CD4-positive, CD25-positive, alpha-beta regulatory T cell (primary cell): ENCODE measurements around the gene NEK5. TPM values are rescaled to one million over a fixed set of nuclear protein-coding genes. Genes with fewer than 3 reads are reported as not detected.

Experiments
- ATAC-seq, 2 donors: fragments of 150-1000 bp; cut with Tn5 transposase; one replicate each; pipeline ENCODE4 v1.10.0; 2021; ENCODE audit warnings: low read depth in 2 of 2, moderate number of reproducible peaks in 2 of 2, moderate library complexity in 1 of 2
- DNase-seq, 3 donors: peaks; one replicate each; pipeline versions ENCODE4 v3.0.0 to v3.0.0-alpha.2; 2012 to 2022; ENCODE audit warnings: mixed read lengths in 1 of 3
- H3K27ac ChIP-seq: one replicate; pipeline ENCODE4 v1.7.0; 2013; ENCODE audit warnings: mild to moderate bottlenecking, low read length; ENCODE audit not compliant: insufficient read depth, poor library complexity, severe bottlenecking
- H3K27me3 ChIP-seq: one replicate; pipeline ENCODE4 v1.7.0; 2013; ENCODE audit warnings: low read length; ENCODE audit not compliant: control insufficient read depth, insufficient read depth
- H3K36me3 ChIP-seq: one replicate; pipeline ENCODE4 v1.7.0; 2013; ENCODE audit warnings: mild to moderate bottlenecking, low read length, moderate library complexity; ENCODE audit not compliant: control insufficient read depth, insufficient read depth
- H3K4me1 ChIP-seq: 2 replicates; pipeline ENCODE4 v1.7.0; 2013; ENCODE audit warnings: mild to moderate bottlenecking, low read length; ENCODE audit not compliant: insufficient read depth, control insufficient read depth, poor library complexity, severe bottlenecking
- H3K4me3 ChIP-seq: one replicate; pipeline ENCODE4 v1.7.0; 2013; ENCODE audit warnings: low read depth, mild to moderate bottlenecking, low read length, moderate library complexity
- H3K9me3 ChIP-seq, 2 experiments: 1 replicate in 1 of 2; 2 replicates in 1 of 2; pipeline ENCODE4 v1.7.0; 2013; ENCODE audit warnings: low read length in 2 of 2, mild to moderate bottlenecking in 1 of 2, moderate library complexity in 1 of 2; ENCODE audit not compliant: control insufficient read depth in 2 of 2
- H3K27ac Mint-ChIP-seq, 3 donors: one replicate each; pipeline ENCODE4 v1.8.0; 2020 to 2022; ENCODE audit warnings: mild to moderate bottlenecking in 3 of 3, mixed read lengths in 3 of 3, moderate library complexity in 2 of 3
- H3K27me3 Mint-ChIP-seq: one replicate; pipeline ENCODE4 v1.8.0; 2022; ENCODE audit warnings: mild to moderate bottlenecking, mixed read lengths
- H3K36me3 Mint-ChIP-seq: one replicate; pipeline ENCODE4 v1.8.0; 2020; ENCODE audit warnings: mixed read lengths
- H3K4me1 Mint-ChIP-seq, 4 donors: one replicate each; pipeline ENCODE4 v1.8.0; 2020 to 2022; ENCODE audit warnings: mixed read lengths in 4 of 4, mild to moderate bottlenecking in 1 of 4
- H3K4me3 Mint-ChIP-seq, 4 donors: one replicate each; pipeline ENCODE4 v1.8.0; 2020 to 2022; ENCODE audit warnings: mild to moderate bottlenecking in 4 of 4, mixed read lengths in 4 of 4, moderate library complexity in 3 of 4
- H3K9me3 Mint-ChIP-seq, 7 donors: one replicate each; pipeline ENCODE4 v1.8.0; 2020 to 2022; ENCODE audit warnings: mixed read lengths in 7 of 7, mild to moderate bottlenecking in 3 of 7, moderate library complexity in 2 of 7
- polyA plus RNA-seq, 4 donors: library from polyadenylated mRNA; unstranded; fragments of 300-500 nt; fragmentation: Illumina TruSeq; gene quantifications; one replicate each; pipeline ENCODE4 v1.2.3, GENCODE V29; 2021
- total RNA-seq: library from RNA; stranded (reverse); gene quantifications from one replicate; pipeline ENCODE4 v1.2.3, GENCODE V29; 2022

NEK5 gene
- total and polyA plus RNA-seq, 5 donors from 2014 or later = 0.06 to 0.07 TPM; not detected in 3

GRCh38 chr13:52025475-52026245, 103.2 kb downstream of the NEK5 start:
- Mint-ChIP-seq H3K9me3 (peaks cover 0 to 8% (median 5%) of the 10 kb centered on the region in 7 donors), H3K36me3 (peaks cover 84% of the 10 kb centered on the region), H3K27ac (peak overlapping the region in 1 of 3 donors; percentile 1), H3K4me3 (no peak overlapping the region), H3K27me3 (no peaks in the 10 kb centered on the region), H3K4me1 (peaks cover 13 to 42% (median 34%) of the 10 kb centered on the region in 4 donors)
- Histone ChIP-seq H3K9me3 (no peaks in the 10 kb centered on the region), H3K4me1 (no peaks in the 10 kb centered on the region), H3K36me3 (peaks cover 69% of the 10 kb centered on the region), H3K4me3 (no peak overlapping the region), H3K27me3 (no peaks in the 10 kb centered on the region), H3K27ac (no peak overlapping the region)
- no peak for DNase-seq
- ATAC-seq = no peak

GRCh38 chr13:52024481-52024880, 104.4 kb downstream of the NEK5 start, which contains the start of gene UTP14C:
Gene UTP14C (plus strand): TSS chr13:52024691. CDS start chr13:52028805, 4,114 bp downstream.
- peaks cover 0 to 6% (median 4%) of the 10 kb centered on the region in 7 donors for H3K9me3 Mint-ChIP-seq
- no peak within 1 kb of the TSS for H3K4me3 Mint-ChIP-seq
- Histone ChIP-seq H3K27me3 (no peaks in the 10 kb centered on the region), H3K4me1 (no peaks in the 10 kb centered on the region), H3K27ac (no peak within 1 kb of the TSS), H3K4me3 (no peak within 1 kb of the TSS), H3K9me3 (no peaks in the 10 kb centered on the region), H3K36me3 (peaks cover 78% of the 10 kb centered on the region)
- H3K27ac Mint-ChIP-seq = no peak within 1 kb of the TSS
- H3K36me3 Mint-ChIP-seq = peaks cover 85% of the 10 kb centered on the region
- DNase-seq (no peak), ATAC-seq (no peak)
- no peaks in the 10 kb centered on the region for H3K27me3 Mint-ChIP-seq
- peaks cover 13 to 40% (median 35%) of the 10 kb centered on the region in 4 donors for H3K4me1 Mint-ChIP-seq

- H3K4me1 Mint-ChIP-seq = peaks cover 16 to 47% (median 44%) of the 10 kb centered on the region in 4 donors
- H3K4me3 ChIP-seq = no peak overlapping the region
- H3K27me3 Mint-ChIP-seq = no peaks in the 10 kb centered on the region
- no peaks in the 10 kb centered on the region for H3K4me1 ChIP-seq
- H3K27ac ChIP-seq = no peak overlapping the region
- peaks cover 0 to 6% (median 4%) of the 10 kb centered on the region in 7 donors for H3K9me3 Mint-ChIP-seq
- no peak overlapping the region for H3K4me3 Mint-ChIP-seq
- no peaks in the 10 kb centered on the region for H3K27me3 ChIP-seq
- H3K36me3 Mint-ChIP-seq = peaks cover 83% of the 10 kb centered on the region
- no peaks in the 10 kb centered on the region for H3K9me3 ChIP-seq
- peaks cover 74% of the 10 kb centered on the region for H3K36me3 ChIP-seq
- no peak for DNase-seq
- ATAC-seq = no peak
- H3K27ac Mint-ChIP-seq = no peak overlapping the region
These were observed 106.5 kb downstream of the NEK5 start for GRCh38 chr13:52022356-52022755.

GRCh38 chr13:52020191-52020590, 108.7 kb downstream of the NEK5 start:
- DNase-seq = no peak
- H3K36me3 ChIP-seq = peaks cover 66% of the 10 kb centered on the region
- no peak for ATAC-seq
- Mint-ChIP-seq H3K9me3 (peaks cover 0 to 2% (median 0%) of the 10 kb centered on the region in 7 donors), H3K27ac (no peak overlapping the region), H3K36me3 (peaks cover 76% of the 10 kb centered on the region), H3K4me1 (peaks cover 23 to 51% (median 40%) of the 10 kb centered on the region in 4 donors), H3K27me3 (no peaks in the 10 kb centered on the region), H3K4me3 (no peak overlapping the region)
- H3K4me1 ChIP-seq = no peaks in the 10 kb centered on the region
- no peak overlapping the region for H3K4me3 ChIP-seq
- no peaks in the 10 kb centered on the region for H3K9me3 ChIP-seq
- no peaks in the 10 kb centered on the region for H3K27me3 ChIP-seq
- H3K27ac ChIP-seq = no peak overlapping the region

GRCh38 chr13:52016296-52016695, 112.6 kb downstream of the NEK5 start:
- peaks cover 51% of the 10 kb centered on the region for H3K36me3 Mint-ChIP-seq
- H3K4me1 Mint-ChIP-seq = peaks cover 28 to 56% (median 43%) of the 10 kb centered on the region in 4 donors
- no peak overlapping the region for H3K27ac ChIP-seq
- peaks cover 0 to 2% (median 0%) of the 10 kb centered on the region in 7 donors for H3K9me3 Mint-ChIP-seq
- H3K4me3 Mint-ChIP-seq = no peak overlapping the region
- no peaks in the 10 kb centered on the region for H3K9me3 ChIP-seq
- no peak overlapping the region for H3K27ac Mint-ChIP-seq
- no peak overlapping the region for H3K4me3 ChIP-seq
- H3K27me3 Mint-ChIP-seq = no peaks in the 10 kb centered on the region
- no peak for ATAC-seq
- no peaks in the 10 kb centered on the region for H3K27me3 ChIP-seq
- no peak for DNase-seq
- peaks cover 32% of the 10 kb centered on the region for H3K36me3 ChIP-seq
- peaks cover 23% of the 10 kb centered on the region for H3K4me1 ChIP-seq

- H3K9me3 Mint-ChIP-seq = peaks cover 0 to 1% (median 0%) of the 10 kb centered on the region in 7 donors
- peaks cover 25% of the 10 kb centered on the region for H3K27me3 ChIP-seq
- peaks cover 18 to 46% (median 28%) of the 10 kb centered on the region in 4 donors for H3K4me1 Mint-ChIP-seq
- H3K4me3 ChIP-seq = peak overlapping the region; percentile 100
- H3K4me1 ChIP-seq = peaks cover 30% of the 10 kb centered on the region
- peak overlapping the region; percentile 63 for H3K27ac ChIP-seq
- no peak for DNase-seq
- peaks cover 16% of the 10 kb centered on the region for H3K36me3 Mint-ChIP-seq
- ATAC-seq = no peak
- H3K27ac Mint-ChIP-seq = peak overlapping the region; percentile 90 to 94 (median 93)
- H3K36me3 ChIP-seq = peaks cover 4% of the 10 kb centered on the region
- no peaks in the 10 kb centered on the region for H3K9me3 ChIP-seq
- peak overlapping the region; percentile 92 to 99 (median 96) for H3K4me3 Mint-ChIP-seq
- peaks cover 35% of the 10 kb centered on the region for H3K27me3 Mint-ChIP-seq
These were observed 116.4 kb downstream of the NEK5 start for GRCh38 chr13:52012512-52012836.

GRCh38 chr13:52011632-52012511, 117.0 kb downstream of the NEK5 start, which contains the start of gene ALG11:
Gene ALG11 (plus strand): TSS chr13:52012398. CDS start chr13:52012419, 21 bp downstream.
- Histone ChIP-seq H3K9me3 (no peaks in the 10 kb centered on the region), H3K36me3 (peaks cover 2% of the 10 kb centered on the region), H3K4me1 (peaks cover 30% of the 10 kb centered on the region), H3K4me3 (peak within 1 kb of the TSS; percentile 100), H3K27me3 (peaks cover 26% of the 10 kb centered on the region), H3K27ac (peak within 1 kb of the TSS; percentile 63)
- peaks cover 11% of the 10 kb centered on the region for H3K36me3 Mint-ChIP-seq
- peaks cover 0 to 4% (median 0%) of the 10 kb centered on the region in 7 donors for H3K9me3 Mint-ChIP-seq
- DNase-seq (peak; percentile 99), ATAC-seq (peak; percentile 99)
- H3K4me1 Mint-ChIP-seq = peaks cover 15 to 41% (median 24%) of the 10 kb centered on the region in 4 donors
- H3K27ac Mint-ChIP-seq = peak within 1 kb of the TSS; percentile 90 to 94 (median 93)
- peak within 1 kb of the TSS; percentile 93 to 99 (median 96) for H3K4me3 Mint-ChIP-seq
- H3K27me3 Mint-ChIP-seq = peaks cover 38% of the 10 kb centered on the region
